ENCODE results near the gene SEL1L3. TPM values are rescaled to one million over a fixed set of nuclear protein-coding genes. Genes with fewer than 3 reads are reported as not detected.

Gene SEL1L3
- total RNA-seq, 1 donor from 2014 or later: 63.4 TPM

Other genes with a start within 250 kb of the SEL1L3 start
- not detected in 2 replicates for gene SLC34A2, start 207.1 kb downstream of the SEL1L3 start, total RNA-seq
- 15.2 TPM in 2 replicates for gene SMIM20, start 51.2 kb upstream of the SEL1L3 start, total RNA-seq

All from T-helper 2 cell treated with Interferon-gamma antibody and Interleukin-4, amounts not matched to agents 100 ng/mL and 5 ng/mL, for 36 hours (primary cell).